NT2/D1 (cell line): ENCODE results near the gene CANT1.

Experiments used
- SUZ12 ChIP-seq: IDR thresholded peaks from 2 replicates; pipeline ENCODE4 v1.6.1; 2011; ENCODE audit not compliant: insufficient read length, insufficient read depth; ENCODE audit errors: extremely low read depth
- YY1 ChIP-seq: IDR thresholded peaks from 2 replicates; pipeline ENCODE4 v1.6.1; 2011; ENCODE audit not compliant: insufficient read length, insufficient read depth

DNA sequence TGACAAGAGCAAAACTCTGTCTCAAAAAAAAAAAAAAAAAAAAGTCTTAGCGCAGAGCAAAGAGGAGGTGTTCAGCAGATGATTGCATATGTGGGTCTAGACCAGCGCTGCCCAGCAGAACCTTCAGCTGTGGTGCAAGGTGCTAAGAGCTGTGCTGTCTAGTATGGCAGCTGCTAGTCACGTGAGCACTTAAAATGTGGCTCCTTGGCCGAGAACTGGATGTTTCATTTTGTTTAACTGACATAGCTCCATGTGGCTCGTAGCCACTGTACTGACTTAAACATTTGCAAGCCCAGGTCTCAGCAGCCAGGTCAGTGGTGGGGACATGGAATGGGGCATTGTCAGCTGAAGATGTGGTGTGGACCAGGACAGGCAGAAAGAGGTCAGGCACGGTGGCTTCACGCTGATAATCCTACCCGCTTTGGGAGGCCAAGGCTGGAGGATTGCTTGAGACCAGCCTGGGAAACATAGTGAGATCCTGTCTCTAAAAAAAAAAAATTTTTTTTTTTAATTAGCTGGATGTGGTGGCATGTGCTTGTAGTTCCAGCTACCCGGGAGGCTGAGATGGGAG, 23.6 kb upstream of the CANT1 start:
- TF ChIP-seq YY1 (no peak), SUZ12 (no peak)
